IPS-11a (cell line): Measurements from ENCODE around the gene COP1.
"Not testable (repeated sequence)": the region's sequence is repeated elsewhere in the genome, so short reads cannot be mapped to it uniquely, and the experiment has no call there.

Experiments used
- H3K4me3 ChIP-seq: one replicate; pipeline ENCODE4 v1.5.1; 2013; ENCODE audit warnings: low read depth, low read length, control low read depth

COP1 gene

DNA sequence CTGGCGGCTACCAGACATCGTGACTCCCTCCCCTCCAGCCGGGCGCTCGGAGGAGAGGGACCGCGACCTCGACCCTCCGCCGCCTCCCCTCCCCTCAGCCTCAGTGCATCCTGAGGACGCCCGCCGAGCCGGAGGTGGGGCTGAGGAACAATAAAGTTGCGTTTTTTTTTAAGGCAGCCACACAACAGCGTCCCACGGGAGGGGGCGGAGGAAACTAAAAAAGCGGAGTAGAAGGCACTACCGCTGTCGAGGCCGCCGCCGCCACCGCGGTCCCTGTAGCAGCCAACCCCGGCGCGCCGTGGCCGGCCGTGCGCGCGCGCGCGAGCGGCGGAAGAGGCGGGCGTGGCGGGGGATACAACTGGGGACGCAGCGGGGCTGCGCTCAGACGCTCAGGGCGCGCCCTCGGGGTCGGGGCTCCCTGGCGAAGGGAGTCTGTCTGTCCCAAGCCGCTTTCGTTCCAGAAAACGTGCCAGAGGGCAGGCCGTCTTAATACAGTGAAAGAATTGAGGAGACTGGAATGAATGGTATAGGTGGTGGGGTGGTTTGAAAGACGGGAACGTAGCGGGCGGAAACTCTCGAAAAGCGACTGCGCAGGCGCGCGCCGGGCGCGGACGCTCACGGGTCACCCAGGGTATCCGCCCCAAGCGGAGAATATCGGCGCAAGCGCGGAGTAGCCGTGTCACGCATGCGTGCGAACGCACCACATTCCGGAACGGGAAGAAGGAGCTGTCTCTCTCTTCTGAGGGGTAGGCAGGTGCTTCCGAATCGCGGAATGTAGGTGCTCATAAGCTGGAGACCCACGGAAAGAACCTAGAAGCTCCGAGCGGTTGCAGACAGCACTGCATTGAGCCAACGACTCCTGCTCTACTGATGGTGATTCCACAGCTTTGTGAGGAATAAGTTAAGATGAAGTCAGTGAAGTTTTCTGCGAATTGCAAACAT lies at the start of gene COP1:
Gene COP1, minus strand, starts transcription at position 326 of the 942 bp plus-strand sequence. Its CDS starts 308 bp downstream, at position 18.
- H3K4me3 ChIP-seq, result peak within 1 kb of the TSS; percentile 82

DNA sequence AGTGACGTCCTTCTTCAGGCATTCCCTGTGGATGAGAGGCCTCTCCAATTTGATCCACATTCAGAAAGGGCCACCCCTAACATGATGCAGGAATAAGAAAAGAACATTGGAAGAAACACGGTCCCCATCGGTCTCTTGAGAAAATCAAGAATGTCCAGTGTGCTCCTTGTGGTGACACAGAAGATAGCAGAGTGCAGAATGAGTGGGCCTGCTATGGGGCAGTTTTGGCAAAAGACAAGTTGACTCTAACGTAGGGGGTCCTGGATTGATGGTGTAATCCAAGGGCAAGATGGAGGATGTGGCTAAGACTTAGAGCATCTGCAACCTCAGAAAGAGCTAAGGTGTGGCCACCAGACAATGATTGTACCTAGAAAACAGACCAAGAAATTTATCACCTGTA lies 45.1 kb upstream of the COP1 start:
- no peak overlapping the region for H3K4me3 ChIP-seq

DNA sequence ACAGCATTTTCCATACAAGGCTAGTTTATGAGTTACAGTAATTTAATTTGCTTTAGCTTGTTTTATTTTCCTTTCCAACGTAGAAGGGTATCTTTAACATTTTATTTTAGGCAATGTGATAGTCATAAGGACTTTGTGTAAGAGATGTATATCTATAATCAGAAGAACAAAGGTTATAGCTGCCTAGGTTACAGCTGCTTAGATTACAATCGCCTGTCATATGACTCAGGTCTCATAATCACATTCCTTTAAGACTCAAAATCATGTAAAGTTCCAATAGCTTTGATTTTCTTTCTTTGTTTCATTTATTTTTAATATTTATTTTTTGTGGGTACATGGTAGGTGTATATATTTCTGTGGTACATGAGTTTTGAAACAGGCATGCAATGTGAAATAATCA lies 37.8 kb upstream of the COP1 start:
- no peak overlapping the region for H3K4me3 ChIP-seq

DNA sequence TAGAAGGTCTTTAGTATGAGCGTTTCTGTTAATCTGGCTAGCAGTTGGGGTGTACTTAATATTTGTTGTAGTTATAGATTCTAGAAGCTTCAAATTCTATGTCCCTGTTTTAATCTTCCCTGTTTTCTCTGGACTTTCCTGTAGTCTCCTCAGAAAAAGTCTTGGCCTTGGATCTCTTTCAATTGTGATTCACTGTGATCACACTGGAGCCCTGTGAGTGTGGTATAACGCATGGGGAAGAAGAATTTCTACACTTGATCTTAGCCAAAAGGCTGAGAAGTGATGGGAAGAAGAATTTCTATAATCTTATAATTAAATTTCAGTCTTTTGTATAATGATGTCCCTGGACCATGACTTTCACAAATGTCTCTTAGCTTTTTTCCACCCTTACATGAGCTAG lies 36.7 kb upstream of the COP1 start:
- no peak overlapping the region for H3K4me3 ChIP-seq

DNA sequence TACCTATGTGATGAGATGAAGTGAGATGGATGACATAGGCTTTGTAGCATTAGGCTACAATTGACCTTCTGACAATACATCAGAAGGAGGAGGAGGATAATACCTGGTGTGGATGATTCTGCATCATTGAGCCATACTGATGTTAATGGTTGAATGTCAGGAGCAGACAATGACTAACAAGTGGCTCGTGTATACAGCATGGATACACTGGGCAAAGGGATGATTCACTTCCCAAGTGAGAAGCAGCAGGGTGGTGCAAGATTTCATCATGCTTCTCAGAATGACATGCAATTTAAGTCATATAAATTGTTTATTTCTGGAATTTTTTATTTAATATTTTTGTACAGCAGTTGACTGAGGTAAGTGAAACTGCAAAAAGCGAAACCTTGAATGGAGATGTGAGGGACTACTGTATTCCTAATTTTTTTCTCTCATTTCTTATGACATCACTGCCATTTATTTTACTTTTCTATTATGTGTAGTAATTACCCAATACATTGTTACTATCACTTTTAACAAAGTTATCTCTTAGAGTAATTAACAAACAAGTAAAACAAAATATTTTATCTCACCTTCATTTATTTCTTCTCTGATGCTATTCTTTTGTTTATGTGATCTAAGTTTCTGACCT lies 34.4 kb upstream of the COP1 start:
- no peak overlapping the region for H3K4me3 ChIP-seq

DNA sequence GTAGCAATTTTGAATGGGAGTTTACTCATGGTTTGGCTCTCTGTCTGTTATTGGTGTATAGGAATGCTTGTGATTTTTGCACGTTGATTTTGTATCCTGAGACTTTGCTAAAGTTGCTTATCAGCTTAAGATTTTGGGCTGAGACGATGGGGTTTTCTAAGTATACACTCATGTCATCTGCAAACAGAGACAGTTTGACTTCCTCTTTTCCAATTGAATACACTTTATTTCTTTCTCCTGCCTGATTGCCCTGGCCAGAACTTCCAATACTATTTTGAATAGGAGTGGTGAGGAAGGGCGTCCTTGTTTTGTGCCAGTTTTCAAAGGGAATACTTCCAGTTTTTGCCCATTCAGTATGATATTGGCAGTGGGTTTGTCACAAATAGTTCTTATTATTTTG lies 26.6 kb upstream of the COP1 start:
- not testable (repeated sequence) for H3K4me3 ChIP-seq

DNA sequence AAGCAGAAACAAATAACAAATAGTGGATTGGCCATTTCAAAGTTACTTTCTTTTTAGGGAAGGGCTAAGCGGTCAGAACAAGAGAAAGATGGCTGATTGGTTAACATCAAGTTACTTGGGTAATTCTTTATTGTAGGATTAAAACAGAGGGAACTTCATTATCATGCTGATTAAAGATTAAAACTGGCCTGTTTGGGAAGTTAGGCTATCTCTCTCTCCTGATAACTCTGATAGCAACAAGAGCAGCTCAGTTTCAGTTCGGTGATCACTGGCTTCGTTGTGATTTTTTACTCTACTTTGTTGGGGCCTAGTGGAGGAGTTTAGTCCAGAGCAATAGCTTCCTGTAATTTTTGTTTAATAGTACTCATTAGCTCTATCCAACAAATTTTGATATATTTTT lies 20.5 kb upstream of the COP1 start:
- no peak overlapping the region for H3K4me3 ChIP-seq

- no peak overlapping the region for H3K4me3 ChIP-seq
Observed at GRCh38 chr1:176225911-176226310, 18.8 kb upstream of the COP1 start.

DNA sequence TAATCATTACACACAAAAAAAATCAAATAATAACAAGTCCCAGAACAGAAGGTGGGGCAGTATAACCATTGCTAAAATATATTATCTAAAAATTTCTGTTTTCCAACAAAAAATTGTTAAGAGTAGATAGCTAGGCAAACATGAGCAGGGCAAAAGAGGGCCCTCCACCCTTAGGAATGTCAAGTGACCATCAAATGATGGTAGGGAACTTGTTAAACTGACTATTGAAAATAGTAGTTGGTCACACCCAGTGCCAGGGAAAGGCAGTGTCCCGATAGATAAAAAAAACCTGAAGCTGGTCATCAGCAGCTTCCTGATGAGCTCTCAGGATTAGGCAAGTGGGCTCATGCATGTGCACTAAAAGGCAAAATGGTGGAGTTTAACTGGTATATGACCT lies 18.4 kb upstream of the COP1 start:
- no peak overlapping the region for H3K4me3 ChIP-seq

GRCh38 chr1:176222196-176222595 lies 15.1 kb upstream of the COP1 start:
- H3K4me3 ChIP-seq, result no peak overlapping the region

- H3K4me3 ChIP-seq, result no peak overlapping the region
Observed at GRCh38 chr1:176220100-176220689, 13.1 kb upstream of the COP1 start.

GRCh38 chr1:176217461-176218099 lies 10.5 kb upstream of the COP1 start:
- no peak overlapping the region for H3K4me3 ChIP-seq

DNA sequence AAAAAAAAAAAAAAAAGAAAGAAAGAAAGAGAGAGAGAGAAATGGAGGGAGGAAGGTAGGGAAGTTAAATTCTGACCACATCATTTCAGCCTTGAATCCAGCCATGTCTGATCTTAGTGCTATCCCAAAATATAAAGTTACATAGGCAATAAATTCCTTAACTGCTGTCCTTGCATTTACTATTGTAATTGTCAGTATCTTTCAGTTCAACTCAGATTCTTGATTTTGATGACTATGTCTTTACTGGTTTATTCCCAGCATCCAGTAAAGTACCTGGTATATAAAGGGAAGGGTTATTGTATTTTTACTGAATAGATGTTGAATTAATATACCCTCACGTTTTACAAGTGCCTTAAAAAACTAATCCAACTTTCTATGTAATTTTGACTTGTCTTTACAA lies 8.9 kb upstream of the COP1 start:
- no peak overlapping the region for H3K4me3 ChIP-seq

DNA sequence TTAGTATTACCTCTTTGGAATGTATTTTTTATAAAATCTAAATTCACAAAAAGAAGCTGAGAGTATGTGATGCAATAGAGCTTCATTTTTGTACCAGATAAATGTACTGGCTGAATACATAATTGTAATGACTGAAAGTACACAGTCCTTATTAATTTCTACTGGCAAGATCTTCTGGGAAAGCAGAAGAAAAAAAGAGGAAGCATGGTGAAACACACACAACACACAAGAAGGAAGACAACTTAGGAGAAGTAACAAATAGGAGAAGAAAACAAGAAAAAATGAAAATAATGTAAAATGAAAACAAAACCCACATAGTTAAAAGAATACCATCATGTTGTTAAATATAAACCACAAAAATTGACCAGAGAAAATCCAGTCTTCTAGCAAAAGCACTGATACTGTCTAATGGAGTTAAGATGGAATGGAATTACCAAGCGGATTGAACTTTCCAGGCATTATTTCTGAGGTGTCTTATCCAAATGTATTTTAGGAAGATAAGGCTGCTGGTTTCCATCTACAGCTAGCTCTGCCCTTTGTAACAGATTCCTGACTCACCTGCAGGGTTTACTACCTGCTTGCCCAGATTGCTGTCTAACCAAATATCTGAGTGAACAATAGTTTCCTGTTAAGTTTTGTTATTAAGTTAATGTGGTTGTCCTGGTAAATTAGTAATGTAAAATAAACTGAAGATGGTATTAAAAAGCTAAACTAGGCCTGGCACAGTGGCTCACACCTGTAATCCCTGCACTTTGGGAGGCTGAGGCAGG lies 4.5 kb upstream of the COP1 start:
- no peak overlapping the region for H3K4me3 ChIP-seq

- H3K4me3 ChIP-seq, result peak overlapping the region; percentile 82
Observed at GRCh38 chr1:176208034-176208433, 948 bp upstream of the COP1 start.

GRCh38 chr1:176206006-176206960 lies 803 bp downstream of the COP1 start:
- H3K4me3 ChIP-seq, result peak overlapping the region; percentile 82

- peak overlapping the region; percentile 82 for H3K4me3 ChIP-seq
Observed at GRCh38 chr1:176205332-176205914, 1.7 kb downstream of the COP1 start.

DNA sequence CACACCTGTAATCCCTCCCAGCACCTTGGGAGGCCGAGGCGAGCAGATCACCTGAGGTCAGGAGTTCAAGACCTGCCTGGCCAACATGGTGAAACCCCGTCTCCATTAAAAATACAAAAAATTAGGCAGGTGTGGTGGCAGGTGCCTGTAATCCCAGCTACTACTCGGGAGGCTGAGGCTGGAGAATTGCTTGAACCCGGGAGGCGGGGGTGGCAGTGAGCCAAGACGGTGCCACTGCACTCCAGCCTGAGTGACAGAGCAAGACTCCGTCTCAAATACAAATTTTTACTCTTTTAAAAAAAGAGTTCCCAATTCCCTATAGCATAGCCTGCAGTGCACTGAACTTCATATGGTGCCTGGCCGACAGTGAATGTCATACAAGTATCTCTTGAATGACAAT lies 2.4 kb downstream of the COP1 start:
- H3K4me3 ChIP-seq, result not testable (repeated sequence)

GRCh38 chr1:176203735-176204134 lies 3.4 kb downstream of the COP1 start:
- H3K4me3 ChIP-seq, result no peak overlapping the region
